GM19035 (cell line): ENCODE measurements around the gene NR2F2.

ENCODE experiments used
- ATAC-seq: cut with Tn5 transposase; IDR thresholded peaks from one replicate; pipeline ENCODE4 v1.9.1; 2021; ENCODE audit not compliant: unreplicated experiment

NR2F2 gene

GRCh38 chr15:96331144-96331944, 844 bp downstream of the NR2F2 start:
- no peak for ATAC-seq

- no peak for ATAC-seq
Observed at GRCh38 chr15:96331945-96332636, 1.6 kb downstream of the NR2F2 start.

DNA sequence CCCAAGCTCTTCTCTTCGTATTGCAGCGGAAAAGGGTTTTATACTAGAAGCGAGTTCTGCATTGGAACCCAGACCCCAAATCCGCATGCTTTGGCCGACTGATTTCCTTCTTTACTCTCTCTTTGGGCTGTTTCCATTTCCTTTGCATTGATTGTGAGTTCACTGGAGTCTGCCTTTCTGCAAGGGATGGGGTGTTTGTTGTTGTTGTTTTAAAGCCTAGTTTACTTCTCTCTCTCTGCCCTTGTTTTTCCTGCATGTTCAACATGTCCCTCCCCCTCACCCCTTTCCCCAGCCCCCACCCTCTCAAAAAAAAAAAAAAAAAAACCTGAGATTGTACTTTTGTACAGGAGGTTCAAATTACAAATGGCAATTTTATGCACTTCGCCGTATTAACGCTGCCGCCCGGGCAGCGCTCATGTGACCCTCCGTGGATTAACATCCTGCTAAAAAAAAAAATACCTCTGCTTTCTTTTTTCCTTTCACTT, 2.2 kb downstream of the NR2F2 start:
- ATAC-seq: no peak

DNA sequence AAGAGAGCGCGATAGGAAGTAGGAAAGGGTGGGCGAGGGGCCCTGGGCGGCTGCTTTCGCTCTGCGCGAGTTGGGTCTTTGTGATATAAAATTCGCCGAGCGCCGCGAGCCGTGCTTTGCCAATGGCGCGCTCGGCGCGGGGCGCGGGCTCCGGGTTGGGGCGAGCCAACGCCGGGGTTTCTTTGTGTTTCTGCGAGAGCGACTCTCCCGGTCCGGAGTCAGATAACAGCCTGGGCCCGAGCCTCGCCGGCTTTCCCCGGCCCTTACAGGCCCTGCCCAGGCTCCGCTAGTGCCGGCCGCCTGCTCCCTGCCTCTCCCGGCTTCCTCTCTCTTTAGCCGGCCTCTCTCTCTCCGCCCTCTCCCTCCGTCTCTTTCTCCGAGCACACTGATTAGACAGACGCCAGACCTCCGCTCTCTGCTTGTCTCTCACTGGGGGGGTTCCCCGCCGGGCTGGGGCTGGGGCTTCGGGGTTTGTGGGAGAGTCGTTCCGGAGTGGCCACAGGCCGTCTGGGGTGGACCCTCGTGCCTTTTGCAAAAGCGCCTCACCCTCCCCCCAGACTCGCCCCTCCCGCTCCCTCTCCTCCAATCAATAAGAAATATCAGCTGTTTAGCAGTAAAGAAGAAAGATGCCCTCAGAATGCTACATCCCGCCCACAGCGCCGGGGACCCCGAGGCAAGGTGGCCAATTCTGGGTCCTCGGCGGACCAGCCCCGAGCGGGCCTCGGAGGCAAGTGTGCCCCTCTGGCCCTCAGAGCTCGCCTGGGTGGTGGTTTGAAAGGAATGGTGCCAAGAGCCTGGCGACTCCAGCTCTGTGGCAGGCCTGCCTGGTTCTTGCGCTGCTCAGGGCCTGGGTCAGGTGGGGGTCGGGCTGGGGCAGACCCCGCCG, 2.9 kb downstream of the NR2F2 start:
- ATAC-seq: no peak

- ATAC-seq: no peak
Observed at GRCh38 chr15:96334017-96334704, 3.7 kb downstream of the NR2F2 start.

DNA sequence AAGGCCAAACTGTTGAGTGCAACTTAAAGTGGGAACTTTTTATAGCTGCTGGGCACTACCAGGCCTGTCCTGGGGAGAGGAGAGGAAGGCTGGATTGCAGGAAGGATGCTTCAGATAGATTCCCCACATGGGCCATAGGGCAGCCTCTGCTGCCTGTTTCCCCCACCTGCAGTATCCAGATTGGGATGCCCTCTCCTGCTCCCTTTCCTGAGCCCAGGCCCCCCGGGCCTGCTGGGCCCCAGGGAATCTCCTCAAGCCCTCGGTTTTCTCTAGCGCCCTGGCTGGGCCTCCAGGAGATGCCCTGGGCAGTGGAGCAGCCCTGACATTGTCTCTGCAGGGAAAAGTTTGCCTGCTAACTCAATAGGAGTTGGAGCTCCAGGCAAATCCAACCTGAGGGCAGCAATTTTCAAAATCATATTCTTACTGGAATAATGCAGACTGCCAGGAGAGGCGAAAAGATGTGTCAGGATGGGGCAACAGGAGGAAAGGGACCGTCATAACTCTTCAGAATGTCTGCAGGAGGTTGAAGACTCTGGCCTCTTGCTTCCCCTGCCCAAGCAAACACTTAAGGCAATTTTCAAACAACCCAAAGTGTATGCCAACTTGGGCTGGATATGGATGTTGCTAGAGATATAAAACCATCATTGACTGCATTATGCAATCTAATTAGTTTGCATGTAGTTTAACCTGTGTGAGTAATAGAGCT, 4.4 kb downstream of the NR2F2 start:
- no peak for ATAC-seq

DNA sequence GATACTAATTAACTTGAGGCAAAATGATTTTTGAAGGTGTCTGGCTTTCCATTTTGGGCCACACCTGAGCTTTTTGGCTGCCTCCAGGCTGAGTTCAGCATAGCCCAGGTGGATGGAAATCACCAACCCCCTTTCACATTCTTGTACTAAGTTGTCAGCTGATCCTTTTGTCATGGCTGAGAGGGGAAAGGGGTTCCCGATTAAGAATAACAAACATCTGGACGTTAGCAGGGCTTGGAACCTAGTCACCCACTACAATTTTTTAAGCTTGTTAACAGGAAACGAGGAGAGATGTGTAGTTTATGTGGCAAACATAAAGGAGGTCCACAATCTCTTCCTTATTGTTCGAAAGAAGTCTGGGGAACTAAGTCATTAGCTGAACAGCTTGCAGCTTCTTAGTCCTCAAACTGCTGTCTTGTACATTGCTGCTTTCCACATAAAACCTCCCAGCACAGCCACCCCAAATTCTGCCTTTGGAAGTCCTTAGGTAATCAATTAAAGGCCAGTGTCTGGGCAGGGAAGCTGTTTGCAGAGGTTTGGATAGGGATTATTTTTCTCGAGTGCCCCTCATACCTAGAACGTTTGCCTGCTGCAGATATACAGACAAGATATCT, 5.0 kb downstream of the NR2F2 start:
- ATAC-seq: no peak

DNA sequence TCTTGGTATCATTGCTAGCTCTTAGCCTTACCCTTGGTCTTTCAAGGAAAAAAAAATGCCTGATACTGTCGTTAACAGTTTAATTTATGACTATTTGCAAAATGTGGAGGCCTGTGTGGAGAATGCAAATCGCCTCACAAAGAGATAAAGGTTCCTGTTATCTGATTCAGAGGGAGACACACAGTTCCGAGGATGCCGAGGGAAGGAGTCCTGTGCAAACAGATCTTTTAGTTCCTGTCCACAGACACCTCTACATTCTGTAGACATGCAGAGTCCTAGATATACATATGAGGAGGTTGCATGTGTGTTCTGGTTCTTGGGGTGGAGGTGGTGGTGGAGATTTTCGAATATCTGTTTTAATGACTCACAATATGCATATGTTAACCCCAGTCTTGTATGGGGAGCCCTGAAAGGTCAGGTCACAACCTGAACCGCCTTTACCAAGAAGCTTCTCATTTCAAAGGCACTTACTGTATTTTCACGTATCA, 5.7 kb downstream of the NR2F2 start:
- no peak for ATAC-seq

DNA sequence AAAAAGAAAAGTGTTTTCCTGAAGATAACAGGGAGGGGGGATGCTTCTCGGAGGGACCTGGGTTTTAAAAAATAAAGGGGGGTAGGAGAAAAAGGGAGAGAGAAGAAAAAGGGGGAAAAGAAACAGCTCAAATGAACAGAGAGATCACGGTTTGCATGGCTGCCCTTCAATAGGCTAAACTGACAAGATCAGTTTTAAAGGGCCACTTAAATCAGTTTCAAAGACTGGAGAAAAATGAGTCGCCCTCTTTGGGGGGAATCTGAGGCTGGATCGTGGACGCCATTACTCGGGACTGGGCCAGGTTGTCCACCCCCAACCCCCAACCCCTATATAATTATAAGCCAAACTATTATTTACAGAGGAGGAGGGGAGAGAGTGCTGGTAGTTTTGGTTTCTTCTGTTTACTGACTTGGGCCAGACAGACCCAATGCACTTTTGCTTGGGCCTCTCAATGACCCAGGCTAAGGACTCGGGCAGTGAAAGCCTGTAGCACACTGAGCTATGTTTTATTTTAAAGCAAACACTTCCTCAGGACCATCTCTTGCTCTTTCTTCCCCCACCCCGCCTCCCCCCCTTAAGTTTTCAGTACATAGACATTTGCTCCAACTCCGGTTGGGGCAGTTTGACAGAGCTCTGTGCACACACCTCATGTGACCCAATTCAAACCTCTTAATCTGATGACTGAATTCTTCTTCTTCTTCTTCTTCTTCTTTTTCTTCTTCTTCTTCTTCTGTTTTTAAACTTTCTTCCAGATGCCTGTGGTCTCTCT, 6.3 kb downstream of the NR2F2 start:
- ATAC-seq: no peak

- ATAC-seq: no peak
Observed at GRCh38 chr15:96337365-96338023, 7.0 kb downstream of the NR2F2 start.

GRCh38 chr15:96338074-96338765, 7.7 kb downstream of the NR2F2 start:
- ATAC-seq: no peak

GRCh38 chr15:96338766-96339618, 8.5 kb downstream of the NR2F2 start:
- ATAC-seq: no peak

DNA sequence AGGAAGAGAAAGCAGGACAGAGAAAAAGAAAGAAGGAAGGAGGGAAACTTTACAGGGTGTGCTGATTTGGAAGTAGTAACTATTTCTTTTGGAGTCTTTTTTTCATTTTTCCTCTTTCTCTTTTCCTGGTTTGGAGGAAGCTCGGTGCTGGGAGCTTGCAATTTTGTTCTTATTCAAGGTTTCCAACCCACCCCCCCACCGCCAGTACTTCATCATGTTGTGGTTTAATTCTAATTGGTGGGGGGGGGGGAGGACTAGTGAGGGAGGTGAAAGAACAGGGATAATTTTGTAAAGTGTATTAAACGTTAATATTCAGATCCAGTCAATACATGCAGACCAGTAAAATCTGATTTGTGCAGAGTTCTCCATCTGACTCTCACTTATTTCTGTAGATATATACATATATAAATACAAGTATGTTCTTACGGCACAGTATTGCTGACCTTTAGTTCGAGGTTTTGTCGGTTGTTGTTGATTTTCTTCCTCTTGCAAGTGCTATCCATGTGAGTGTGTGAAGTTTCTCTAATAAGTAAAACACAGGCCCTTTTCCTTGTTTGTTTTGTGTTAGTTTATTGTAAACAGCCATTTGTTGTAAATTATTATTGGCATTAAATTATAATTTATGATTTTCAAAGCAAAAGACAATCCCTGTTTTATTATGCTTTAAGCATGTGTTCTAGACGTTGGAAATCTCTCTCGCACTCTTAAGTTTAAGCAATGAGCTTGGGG, 9.3 kb downstream of the NR2F2 start:
- ATAC-seq: no peak

DNA sequence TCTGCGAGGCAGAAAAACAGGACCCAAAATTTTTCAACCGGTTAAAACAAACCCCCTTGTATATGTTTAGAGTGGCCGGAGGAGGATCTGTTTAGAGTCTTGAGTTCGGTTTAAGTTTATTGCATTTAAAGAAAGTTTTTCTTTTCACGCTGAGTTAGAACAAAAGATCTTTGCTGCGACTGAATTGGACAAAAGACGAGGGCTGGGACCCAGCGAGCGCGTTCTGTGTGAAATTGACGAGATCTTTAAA, 9.8 kb downstream of the NR2F2 start:
- no peak for ATAC-seq

DNA sequence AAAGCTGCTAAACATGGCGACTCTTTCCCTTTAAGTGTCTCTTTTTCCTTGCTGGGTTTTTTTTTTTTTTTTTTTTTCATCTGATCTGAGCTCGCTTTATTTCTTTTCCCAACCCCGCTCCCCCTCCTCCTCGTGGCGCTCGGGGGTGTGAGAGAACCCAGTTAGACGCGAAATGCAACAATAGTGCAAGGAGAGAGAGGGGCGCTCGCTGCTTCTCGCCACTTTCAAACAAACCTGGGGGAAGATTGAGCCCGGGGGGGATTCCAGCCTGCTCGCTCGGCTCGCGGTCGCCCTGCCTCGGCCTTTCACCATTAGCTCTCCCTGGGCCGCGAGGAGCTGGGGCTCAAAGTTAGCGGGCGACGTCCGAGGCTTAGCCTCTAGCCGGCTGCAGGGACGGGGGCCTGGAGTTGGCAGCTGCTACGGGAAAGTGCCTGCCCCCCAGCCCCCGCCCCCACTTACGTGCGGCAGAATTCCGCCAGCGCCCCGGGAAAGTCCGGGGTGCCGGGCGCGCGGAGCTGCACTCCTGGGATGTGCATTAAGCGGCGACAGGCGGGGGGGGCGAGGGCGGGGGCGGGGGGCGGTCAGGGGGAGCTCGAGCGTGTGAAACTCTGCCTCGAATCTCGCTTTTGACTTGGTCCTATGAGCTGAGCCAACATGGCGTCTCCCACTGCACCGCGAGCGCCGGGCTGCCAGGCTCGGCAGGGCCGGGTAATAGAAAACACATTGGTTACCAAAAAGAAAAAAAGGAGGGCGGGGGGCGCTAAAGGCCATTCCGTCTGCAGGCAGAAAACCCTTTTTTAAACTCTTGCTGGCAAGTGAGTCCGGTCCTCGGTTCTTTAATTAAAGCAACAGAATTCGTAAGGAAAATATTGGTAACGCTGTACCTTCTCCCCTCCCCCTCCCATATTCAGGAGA, 10.4 kb downstream of the NR2F2 start:
- ATAC-seq: no peak
